MM.1S (cell line): ENCODE data around the gene KHSRP.

ENCODE experiments used
- CTCF ChIP-seq: fragments of 300-600 bp; sonication (generic); IDR thresholded peaks from 2 replicates; pipeline ENCODE4 v1.5.1; 2016; ENCODE audit warnings: antibody characterized with exemption, low read length, mixed read lengths
- EZH2 ChIP-seq: fragments of 300-600 bp; sonication (generic); optimal IDR thresholded peaks from 2 replicates; pipeline ENCODE3; 2017; ENCODE audit warnings: low read depth, mild to moderate bottlenecking, antibody characterized with exemption, low read length, mixed read lengths

GRCh38 chr19:6418562-6418932 lies 6.1 kb downstream of the KHSRP start:
- TF ChIP-seq CTCF (no peak), EZH2 (no peak)
